ENCODE measurements around the gene POLN. TPM values are rescaled to one million over a fixed set of nuclear protein-coding genes. Genes with fewer than 3 reads are reported as not detected.

The POLN gene
- total and polyA plus RNA-seq, 11 donors, result 0.38 to 4.5 (median 1.9) TPM

GRCh38 chr4:2274320-2275043 is 32.6 kb upstream of the POLN start:
- peak in 2 of 5 donors; percentile 14 to 51 for DNase-seq
- Histone ChIP-seq H3K36me3 (no peaks in the 10 kb centered on the region), H3K27ac (no peak overlapping the region), H3K27me3 (no peaks in the 10 kb centered on the region), H3K4me1 (peaks cover 0 to 6% (median 3%) of the 10 kb centered on the region in 12 donors), H3K4me3 (no peak overlapping the region), H3K9me3 (no peaks in the 10 kb centered on the region)
- no peak for ATAC-seq
- intact Hi-C loops (cut with DNase I), result no loop called here
- TF ChIP-seq POLR2A (IDR thresholded peaks at IDR 0.05) (no peak), CTCF (IDR thresholded peaks at IDR 0.05) (no peak)
- WGBS, 4 donors, result 88 to 93% (median 91%) methylated on average over 21 of the region's 21 CpGs

- peak in 3 of 5 donors; percentile 12 to 48 (median 13) for DNase-seq
- Histone ChIP-seq H3K9me3 (no peaks in the 10 kb centered on the region), H3K27me3 (no peaks in the 10 kb centered on the region), H3K36me3 (no peaks in the 10 kb centered on the region), H3K4me1 (peaks cover 0 to 13% (median 5%) of the 10 kb centered on the region in 12 donors), H3K27ac (no peak overlapping the region), H3K4me3 (no peak overlapping the region)
- WGBS, 4 donors, result 82 to 92% (median 84%) methylated on average over 19 to 24 of the region's 24 CpGs
- intact Hi-C loops (cut with DNase I), result no loop called here
- no peak for ATAC-seq
- TF ChIP-seq POLR2A (IDR thresholded peaks at IDR 0.05) (no peak), CTCF (IDR thresholded peaks at IDR 0.05) (no peak)
Measured at GRCh38 chr4:2273657-2274319, 31.9 kb upstream of the POLN start.

- H3K9me3 ChIP-seq, result no peaks in the 10 kb centered on the region
- no peaks in the 10 kb centered on the region for H3K27me3 ChIP-seq
- H3K27ac ChIP-seq, result no peak overlapping the region
- ATAC-seq, result no peak
- DNase-seq, result peak in 2 of 5 donors; percentile 8 to 15
- TF ChIP-seq CTCF (IDR thresholded peaks at IDR 0.05) (no peak), POLR2A (IDR thresholded peaks at IDR 0.05) (no peak)
- no peak overlapping the region for H3K4me3 ChIP-seq
- intact Hi-C loops (cut with DNase I), result no loop called here
- WGBS, 4 donors, result 79 to 84% (median 83%) methylated on average over 15 of the region's 15 CpGs
- H3K36me3 ChIP-seq, result no peaks in the 10 kb centered on the region
- H3K4me1 ChIP-seq, result peaks cover 0 to 17% (median 5%) of the 10 kb centered on the region in 12 donors
Measured at GRCh38 chr4:2273221-2273620, 31.3 kb upstream of the POLN start.

- Histone ChIP-seq H3K9me3 (no peaks in the 10 kb centered on the region), H3K27me3 (no peaks in the 10 kb centered on the region), H3K4me3 (no peak overlapping the region), H3K27ac (no peak overlapping the region), H3K36me3 (no peaks in the 10 kb centered on the region), H3K4me1 (peaks cover 0 to 17% (median 5%) of the 10 kb centered on the region in 12 donors)
- 82 to 88% (median 84%) methylated on average over 4 to 6 of the region's 6 CpGs for WGBS, 4 donors
- no peak for ATAC-seq
- intact Hi-C loops (cut with DNase I), result no loop called here
- no peak for TF ChIP-seq CTCF (IDR thresholded peaks at IDR 0.05)
- peak in 2 of 5 donors; percentile 5 to 44 for DNase-seq
Measured at GRCh38 chr4:2272828-2273120, 30.9 kb upstream of the POLN start.
